ENCODE data around the gene ARHGEF11. TPM values are rescaled to one million over a fixed set of nuclear protein-coding genes. Genes with fewer than 3 reads are reported as not detected.
A peak's percentile ranks its signal among the peaks of the same experiment; 100 is the strongest.
"Not testable (repeated sequence)": the region's sequence is repeated elsewhere in the genome, so short reads cannot be mapped to it uniquely, and the experiment has no call there.

The ARHGEF11 gene
- total RNA-seq, 1 donor from 2014 or later: 24.0 TPM

DNA sequence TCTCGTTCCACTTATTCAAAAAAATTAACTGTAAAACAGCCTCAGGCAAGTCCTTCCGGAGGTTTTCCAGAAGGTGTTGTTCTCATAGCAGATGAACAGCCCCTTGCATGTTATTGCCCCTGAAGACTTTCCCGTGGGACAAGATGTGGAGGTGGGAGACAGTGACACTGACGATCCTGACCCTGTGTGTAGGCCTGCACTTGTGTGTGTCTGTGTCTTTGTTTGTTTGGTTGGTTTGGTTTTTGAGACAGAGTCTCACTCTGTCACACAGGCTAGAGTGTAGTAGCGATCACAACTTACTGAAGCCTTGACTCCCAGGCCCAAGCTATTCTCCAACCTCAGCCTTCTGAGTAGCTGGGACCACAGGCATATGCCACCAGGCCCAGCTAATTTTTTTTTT is 41.5 kb upstream of the ARHGEF11 start:
- H3K4me3 ChIP-seq (ENCODE audit: low read length in 3 of 3): no peak overlapping the region
- H3K9ac ChIP-seq (ENCODE audit: low read depth in 1 of 3, low read length in 3 of 3): no peak overlapping the region
- no peaks in the 10 kb centered on the region for H3K9me3 ChIP-seq (ENCODE audit: control insufficient read depth in 3 of 3, low read length in 3 of 3)
- no peaks in the 10 kb centered on the region for H3K36me3 ChIP-seq (ENCODE audit: control insufficient read depth in 3 of 3, insufficient read depth in 3 of 3, low read length in 3 of 3)
- peaks cover 0 to 6% (median 0%) of the 10 kb centered on the region in 3 donors for H3K27me3 ChIP-seq (ENCODE audit: control insufficient read depth in 3 of 3, insufficient read depth in 3 of 3, low read length in 3 of 3)
- H3K27ac ChIP-seq (ENCODE audit: low read depth, low read length): no peak overlapping the region
- peaks cover 0 to 3% (median 2%) of the 10 kb centered on the region in 3 donors for H3K4me1 ChIP-seq (ENCODE audit: control insufficient read depth in 3 of 3, insufficient read depth in 3 of 3, low read length in 3 of 3)

GRCh38 chr1:157086299-157086698 is 40.8 kb upstream of the ARHGEF11 start:
- peaks cover 0 to 9% (median 0%) of the 10 kb centered on the region in 3 donors for H3K27me3 ChIP-seq (ENCODE audit: control insufficient read depth in 3 of 3, insufficient read depth in 3 of 3, low read length in 3 of 3)
- no peaks in the 10 kb centered on the region for H3K36me3 ChIP-seq (ENCODE audit: control insufficient read depth in 3 of 3, insufficient read depth in 3 of 3, low read length in 3 of 3)
- no peak overlapping the region for H3K4me3 ChIP-seq (ENCODE audit: low read length in 3 of 3)
- peaks cover 0 to 3% (median 2%) of the 10 kb centered on the region in 3 donors for H3K4me1 ChIP-seq (ENCODE audit: control insufficient read depth in 3 of 3, insufficient read depth in 3 of 3, low read length in 3 of 3)
- H3K27ac ChIP-seq (ENCODE audit: low read depth, low read length): no peak overlapping the region
- no peak overlapping the region for H3K9ac ChIP-seq (ENCODE audit: low read depth in 1 of 3, low read length in 3 of 3)
- no peaks in the 10 kb centered on the region for H3K9me3 ChIP-seq (ENCODE audit: control insufficient read depth in 3 of 3, low read length in 3 of 3)

- Histone ChIP-seq H3K4me1 (ENCODE audit: control insufficient read depth in 3 of 3, insufficient read depth in 3 of 3, low read length in 3 of 3) (peaks cover 0 to 2% (median 0%) of the 10 kb centered on the region in 3 donors), H3K27ac (ENCODE audit: low read depth, low read length) (no peak overlapping the region), H3K27me3 (ENCODE audit: control insufficient read depth in 3 of 3, insufficient read depth in 3 of 3, low read length in 3 of 3) (peaks cover 0 to 4% (median 0%) of the 10 kb centered on the region in 3 donors), H3K9me3 (ENCODE audit: control insufficient read depth in 3 of 3, low read length in 3 of 3) (no peaks in the 10 kb centered on the region), H3K4me3 (ENCODE audit: low read length in 3 of 3) (no peak overlapping the region), H3K36me3 (ENCODE audit: control insufficient read depth in 3 of 3, insufficient read depth in 3 of 3, low read length in 3 of 3) (no peaks in the 10 kb centered on the region), H3K9ac (ENCODE audit: low read depth in 1 of 3, low read length in 3 of 3) (no peak overlapping the region)
These were observed 39.9 kb upstream of the ARHGEF11 start for GRCh38 chr1:157085421-157085820.

DNA sequence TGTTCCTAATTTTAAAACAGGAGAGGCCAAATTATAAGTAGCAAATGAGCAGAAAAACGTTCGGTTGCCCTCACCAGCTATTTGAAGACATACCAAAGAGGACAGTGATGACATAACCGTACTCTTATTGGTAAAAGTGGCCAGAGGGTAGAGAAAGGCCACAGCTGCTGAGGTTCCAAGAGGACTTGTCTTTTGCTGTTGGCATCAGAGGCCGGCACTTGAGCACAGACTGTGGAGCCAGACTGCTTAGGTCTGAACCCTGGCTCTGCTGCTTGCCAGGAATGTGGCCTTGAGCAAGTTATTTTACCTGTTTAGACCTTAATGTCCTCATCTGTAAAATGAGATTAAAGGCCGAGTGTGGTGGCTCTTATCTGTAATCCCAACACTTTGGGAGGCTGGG is 39.2 kb upstream of the ARHGEF11 start:
- H3K4me1 ChIP-seq (ENCODE audit: control insufficient read depth in 3 of 3, insufficient read depth in 3 of 3, low read length in 3 of 3): no peaks in the 10 kb centered on the region
- peaks cover 0 to 4% (median 0%) of the 10 kb centered on the region in 3 donors for H3K27me3 ChIP-seq (ENCODE audit: control insufficient read depth in 3 of 3, insufficient read depth in 3 of 3, low read length in 3 of 3)

DNA sequence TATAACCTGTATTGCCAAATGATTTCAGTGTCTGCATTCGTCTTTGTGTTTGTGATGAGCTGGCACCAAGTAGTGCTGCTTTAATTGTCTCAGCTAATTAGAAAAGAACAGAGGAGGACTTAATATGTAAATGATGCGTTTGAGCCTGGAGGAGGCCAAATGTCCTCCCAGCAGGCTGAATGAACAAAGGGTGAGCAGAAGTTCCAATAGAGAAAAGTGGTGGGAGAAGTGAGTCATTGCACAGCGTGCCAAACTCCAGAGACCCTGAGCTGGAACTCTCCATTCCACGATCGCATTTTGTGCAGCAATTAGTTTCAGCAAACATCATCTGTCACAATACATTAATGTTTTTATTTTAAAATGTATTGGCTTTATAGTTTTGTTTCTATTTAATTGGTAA is 36.2 kb upstream of the ARHGEF11 start:
- H3K36me3 ChIP-seq (ENCODE audit: control insufficient read depth in 3 of 3, insufficient read depth in 3 of 3, low read length in 3 of 3): no peaks in the 10 kb centered on the region
- H3K4me1 ChIP-seq (ENCODE audit: control insufficient read depth in 3 of 3, insufficient read depth in 3 of 3, low read length in 3 of 3): no peaks in the 10 kb centered on the region
- no peak overlapping the region for H3K9ac ChIP-seq (ENCODE audit: low read depth in 1 of 3, low read length in 3 of 3)
- no peak overlapping the region for H3K4me3 ChIP-seq (ENCODE audit: low read length in 3 of 3)
- H3K9me3 ChIP-seq (ENCODE audit: control insufficient read depth in 3 of 3, low read length in 3 of 3): no peaks in the 10 kb centered on the region
- H3K27ac ChIP-seq (ENCODE audit: low read depth, low read length): no peak overlapping the region
- H3K27me3 ChIP-seq (ENCODE audit: control insufficient read depth in 3 of 3, insufficient read depth in 3 of 3, low read length in 3 of 3): peaks cover 0 to 4% (median 0%) of the 10 kb centered on the region in 3 donors

More for the DNA sequence above, 39.2 kb upstream of the ARHGEF11 start:
- no peaks in the 10 kb centered on the region for H3K9me3 ChIP-seq (ENCODE audit: control insufficient read depth in 3 of 3, low read length in 3 of 3)
- no peak overlapping the region for H3K9ac ChIP-seq (ENCODE audit: low read depth in 1 of 3, low read length in 3 of 3)
- H3K27ac ChIP-seq (ENCODE audit: low read depth, low read length): no peak overlapping the region
- H3K36me3 ChIP-seq (ENCODE audit: control insufficient read depth in 3 of 3, insufficient read depth in 3 of 3, low read length in 3 of 3): no peaks in the 10 kb centered on the region
- H3K4me3 ChIP-seq (ENCODE audit: low read length in 3 of 3): no peak overlapping the region

DNA sequence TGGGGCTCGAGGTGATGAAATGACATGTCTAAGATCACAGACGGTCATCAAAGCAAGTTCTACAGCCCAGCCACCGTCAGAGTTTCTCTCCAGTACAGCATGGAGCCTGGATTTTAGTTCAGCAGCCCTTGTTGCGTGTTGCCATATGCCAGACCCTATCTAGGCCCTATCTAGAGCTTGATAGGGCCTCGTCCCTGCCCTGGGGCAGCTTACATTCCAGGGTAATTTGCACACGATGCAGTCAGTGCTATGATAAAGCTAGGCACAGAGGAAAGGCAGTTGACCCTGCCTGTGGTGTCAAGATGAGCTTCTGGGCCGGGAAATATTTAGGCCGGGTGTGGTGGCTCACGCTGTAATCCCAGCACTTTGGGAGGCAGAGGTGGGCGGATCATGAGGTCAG is 35.2 kb upstream of the ARHGEF11 start:
- Histone ChIP-seq H3K4me3 (ENCODE audit: low read length in 3 of 3) (no peak overlapping the region), H3K27ac (ENCODE audit: low read depth, low read length) (no peak overlapping the region), H3K36me3 (ENCODE audit: control insufficient read depth in 3 of 3, insufficient read depth in 3 of 3, low read length in 3 of 3) (no peaks in the 10 kb centered on the region), H3K4me1 (ENCODE audit: control insufficient read depth in 3 of 3, insufficient read depth in 3 of 3, low read length in 3 of 3) (no peaks in the 10 kb centered on the region), H3K27me3 (ENCODE audit: control insufficient read depth in 3 of 3, insufficient read depth in 3 of 3, low read length in 3 of 3) (peaks cover 0 to 4% (median 0%) of the 10 kb centered on the region in 3 donors), H3K9ac (ENCODE audit: low read depth in 1 of 3, low read length in 3 of 3) (no peak overlapping the region), H3K9me3 (ENCODE audit: control insufficient read depth in 3 of 3, low read length in 3 of 3) (no peaks in the 10 kb centered on the region)

GRCh38 chr1:157077394-157077793 is 31.9 kb upstream of the ARHGEF11 start:
- Histone ChIP-seq H3K4me1 (ENCODE audit: control insufficient read depth in 3 of 3, insufficient read depth in 3 of 3, low read length in 3 of 3) (peaks cover 3 to 8% (median 8%) of the 10 kb centered on the region in 3 donors), H3K4me3 (ENCODE audit: low read length in 3 of 3) (no peak overlapping the region), H3K27me3 (ENCODE audit: control insufficient read depth in 3 of 3, insufficient read depth in 3 of 3, low read length in 3 of 3) (peaks cover 0 to 7% (median 0%) of the 10 kb centered on the region in 3 donors), H3K36me3 (ENCODE audit: control insufficient read depth in 3 of 3, insufficient read depth in 3 of 3, low read length in 3 of 3) (no peaks in the 10 kb centered on the region), H3K27ac (ENCODE audit: low read depth, low read length) (no peak overlapping the region), H3K9ac (ENCODE audit: low read depth in 1 of 3, low read length in 3 of 3) (no peak overlapping the region), H3K9me3 (ENCODE audit: control insufficient read depth in 3 of 3, low read length in 3 of 3) (no peaks in the 10 kb centered on the region)

- H3K9ac ChIP-seq (ENCODE audit: low read depth in 1 of 3, low read length in 3 of 3): peak overlapping the region in 2 of 3 donors; percentile 14 to 55
- no peaks in the 10 kb centered on the region for H3K9me3 ChIP-seq (ENCODE audit: control insufficient read depth in 3 of 3, low read length in 3 of 3)
- peak overlapping the region; percentile 54 to 67 (median 54) for H3K4me3 ChIP-seq (ENCODE audit: low read length in 3 of 3)
- H3K4me1 ChIP-seq (ENCODE audit: control insufficient read depth in 3 of 3, insufficient read depth in 3 of 3, low read length in 3 of 3): peaks cover 3 to 8% (median 8%) of the 10 kb centered on the region in 3 donors
- H3K27me3 ChIP-seq (ENCODE audit: control insufficient read depth in 3 of 3, insufficient read depth in 3 of 3, low read length in 3 of 3): peaks cover 0 to 3% (median 0%) of the 10 kb centered on the region in 3 donors
- no peaks in the 10 kb centered on the region for H3K36me3 ChIP-seq (ENCODE audit: control insufficient read depth in 3 of 3, insufficient read depth in 3 of 3, low read length in 3 of 3)
- no peak overlapping the region for H3K27ac ChIP-seq (ENCODE audit: low read depth, low read length)
These were observed 28.6 kb upstream of the ARHGEF11 start for GRCh38 chr1:157073944-157074685.

- Histone ChIP-seq H3K9ac (ENCODE audit: low read depth in 1 of 3, low read length in 3 of 3) (no peak overlapping the region), H3K4me3 (ENCODE audit: low read length in 3 of 3) (no peak overlapping the region)
These were observed 24.1 kb upstream of the ARHGEF11 start for GRCh38 chr1:157069601-157070000.

DNA sequence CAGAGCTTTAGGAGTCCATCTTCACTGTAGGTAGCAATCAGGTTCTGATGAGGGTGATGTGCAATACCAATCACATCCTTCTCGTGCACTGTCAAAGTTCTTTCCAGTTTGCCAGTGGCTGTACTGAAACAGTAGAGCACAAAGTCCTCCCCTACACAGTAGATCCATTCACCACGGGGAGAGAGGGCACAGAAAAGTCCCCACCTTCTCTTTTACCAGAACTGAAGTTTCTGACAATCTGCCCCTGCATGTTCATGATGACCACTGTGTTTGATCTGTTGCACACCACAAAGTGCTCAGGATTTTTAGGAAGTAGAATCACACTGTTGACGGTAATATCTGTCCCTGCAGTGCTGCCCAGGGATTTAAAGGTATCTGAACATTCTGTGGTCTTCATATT is 13.7 kb upstream of the ARHGEF11 start:
- H3K4me1 ChIP-seq (ENCODE audit: control insufficient read depth in 3 of 3, insufficient read depth in 3 of 3, low read length in 3 of 3); H3K9ac ChIP-seq (ENCODE audit: low read depth in 1 of 3, low read length in 3 of 3); H3K4me3 ChIP-seq (ENCODE audit: low read length in 3 of 3); H3K27ac ChIP-seq (ENCODE audit: low read depth, low read length); H3K36me3 ChIP-seq (ENCODE audit: control insufficient read depth in 3 of 3, insufficient read depth in 3 of 3, low read length in 3 of 3); H3K27me3 ChIP-seq (ENCODE audit: control insufficient read depth in 3 of 3, insufficient read depth in 3 of 3, low read length in 3 of 3); H3K9me3 ChIP-seq (ENCODE audit: control insufficient read depth in 3 of 3, low read length in 3 of 3): not testable (repeated sequence)

More at GRCh38 chr1:157069601-157070000, 24.1 kb upstream of the ARHGEF11 start:
- H3K4me1 ChIP-seq (ENCODE audit: control insufficient read depth in 3 of 3, insufficient read depth in 3 of 3, low read length in 3 of 3): peaks cover 3 to 8% (median 8%) of the 10 kb centered on the region in 3 donors
- H3K27ac ChIP-seq (ENCODE audit: low read depth, low read length): no peak overlapping the region
- H3K9me3 ChIP-seq (ENCODE audit: control insufficient read depth in 3 of 3, low read length in 3 of 3): no peaks in the 10 kb centered on the region
- H3K36me3 ChIP-seq (ENCODE audit: control insufficient read depth in 3 of 3, insufficient read depth in 3 of 3, low read length in 3 of 3): no peaks in the 10 kb centered on the region
- H3K27me3 ChIP-seq (ENCODE audit: control insufficient read depth in 3 of 3, insufficient read depth in 3 of 3, low read length in 3 of 3): peaks cover 0 to 3% (median 0%) of the 10 kb centered on the region in 3 donors

Measured in skeletal muscle tissue (tissue), 4 donors.